OCI-LY3 (cell line): Measurements from ENCODE around the gene PHLDB1.

ENCODE experiments used
- EZH2phosphoT487 ChIP-seq: fragments of 200-600 bp; shearing (Covaris generic); IDR thresholded peaks from 2 replicates; pipeline ENCODE4 v1.6.1; 2018; ENCODE audit warnings: antibody characterized with exemption, mixed run types, low read depth
- TF ChIP-seq, protein P1 (sequence below): fragments of 200-600, 300-600 bp; sonication (generic); IDR thresholded peaks from 2 replicates; pipeline ENCODE4 v1.5.1; 2014; ENCODE audit warnings: antibody characterized with exemption, low read length, low read depth

DNA sequence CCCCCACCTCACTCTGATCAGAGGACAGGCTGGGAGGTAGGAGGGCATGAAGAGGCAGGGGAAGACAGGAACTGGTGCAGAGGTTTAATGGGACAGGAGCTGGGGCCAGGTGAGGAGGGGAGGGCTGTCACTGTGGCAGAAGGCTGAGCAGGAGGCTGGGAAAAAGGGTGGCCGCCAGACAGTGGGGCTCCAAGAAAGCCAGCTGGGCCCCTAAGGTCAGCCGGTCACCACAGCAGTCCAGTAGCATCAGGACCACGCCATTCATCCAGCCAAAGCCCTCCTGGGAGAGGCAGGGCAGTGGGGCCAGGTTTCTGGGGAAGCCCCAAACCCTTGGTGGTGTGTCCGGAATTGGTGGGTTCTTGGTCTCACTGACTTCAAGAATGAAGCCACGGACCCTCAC is 80.5 kb downstream of the PHLDB1 start:
- TF ChIP-seq, protein P1, sequence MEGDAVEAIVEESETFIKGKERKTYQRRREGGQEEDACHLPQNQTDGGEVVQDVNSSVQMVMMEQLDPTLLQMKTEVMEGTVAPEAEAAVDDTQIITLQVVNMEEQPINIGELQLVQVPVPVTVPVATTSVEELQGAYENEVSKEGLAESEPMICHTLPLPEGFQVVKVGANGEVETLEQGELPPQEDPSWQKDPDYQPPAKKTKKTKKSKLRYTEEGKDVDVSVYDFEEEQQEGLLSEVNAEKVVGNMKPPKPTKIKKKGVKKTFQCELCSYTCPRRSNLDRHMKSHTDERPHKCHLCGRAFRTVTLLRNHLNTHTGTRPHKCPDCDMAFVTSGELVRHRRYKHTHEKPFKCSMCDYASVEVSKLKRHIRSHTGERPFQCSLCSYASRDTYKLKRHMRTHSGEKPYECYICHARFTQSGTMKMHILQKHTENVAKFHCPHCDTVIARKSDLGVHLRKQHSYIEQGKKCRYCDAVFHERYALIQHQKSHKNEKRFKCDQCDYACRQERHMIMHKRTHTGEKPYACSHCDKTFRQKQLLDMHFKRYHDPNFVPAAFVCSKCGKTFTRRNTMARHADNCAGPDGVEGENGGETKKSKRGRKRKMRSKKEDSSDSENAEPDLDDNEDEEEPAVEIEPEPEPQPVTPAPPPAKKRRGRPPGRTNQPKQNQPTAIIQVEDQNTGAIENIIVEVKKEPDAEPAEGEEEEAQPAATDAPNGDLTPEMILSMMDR, result no peak
- no peak for TF ChIP-seq EZH2phosphoT487
